CD4-positive, alpha-beta T cell treated with Interferon gamma for 1 hour (primary cell): ENCODE data around the gene PKMYT1.

Experiments
- DNase-seq: peaks from one replicate; pipeline ENCODE4 v3.0.0-alpha.2; 2020

Gene PKMYT1

DNA sequence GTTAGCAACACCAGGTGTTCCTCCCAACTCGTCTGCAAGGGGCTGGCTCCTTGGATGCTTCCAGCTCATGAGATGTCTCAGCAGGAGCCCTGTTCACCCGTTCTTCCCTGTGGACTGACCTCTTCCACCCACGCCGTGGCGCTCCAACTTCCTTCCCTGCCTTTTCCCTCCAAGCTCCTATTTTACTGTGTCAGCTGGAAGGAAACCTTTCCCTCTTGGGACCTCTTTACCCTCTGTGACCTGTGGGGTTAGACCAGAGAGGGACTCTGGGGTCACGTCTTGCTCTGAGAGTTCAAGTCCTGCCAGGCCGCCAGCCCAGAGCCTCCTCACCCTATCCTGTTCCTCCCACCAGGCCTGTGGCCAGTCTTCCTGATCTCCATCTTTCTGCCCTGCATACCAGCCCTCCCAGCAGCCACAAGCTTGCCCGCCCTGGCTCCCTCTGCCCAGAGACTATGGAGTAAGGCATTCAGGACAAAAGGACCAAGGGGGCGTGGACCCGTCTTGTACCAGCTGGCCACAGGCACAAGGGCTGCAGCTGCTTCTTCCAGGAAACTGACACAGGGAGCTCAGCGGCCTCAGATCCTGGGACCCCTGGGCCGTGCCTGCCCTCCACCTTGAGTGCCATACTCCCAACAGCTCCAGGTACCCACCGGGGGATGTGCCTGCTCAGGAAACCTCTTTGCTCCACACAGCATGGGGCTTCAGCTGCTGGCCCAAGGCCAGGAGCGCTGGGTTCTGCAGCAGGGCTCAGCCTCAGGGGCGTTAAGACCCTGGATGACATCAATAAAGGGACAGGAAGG is 8.1 kb downstream of the PKMYT1 start:
- DNase-seq = no peak

DNA sequence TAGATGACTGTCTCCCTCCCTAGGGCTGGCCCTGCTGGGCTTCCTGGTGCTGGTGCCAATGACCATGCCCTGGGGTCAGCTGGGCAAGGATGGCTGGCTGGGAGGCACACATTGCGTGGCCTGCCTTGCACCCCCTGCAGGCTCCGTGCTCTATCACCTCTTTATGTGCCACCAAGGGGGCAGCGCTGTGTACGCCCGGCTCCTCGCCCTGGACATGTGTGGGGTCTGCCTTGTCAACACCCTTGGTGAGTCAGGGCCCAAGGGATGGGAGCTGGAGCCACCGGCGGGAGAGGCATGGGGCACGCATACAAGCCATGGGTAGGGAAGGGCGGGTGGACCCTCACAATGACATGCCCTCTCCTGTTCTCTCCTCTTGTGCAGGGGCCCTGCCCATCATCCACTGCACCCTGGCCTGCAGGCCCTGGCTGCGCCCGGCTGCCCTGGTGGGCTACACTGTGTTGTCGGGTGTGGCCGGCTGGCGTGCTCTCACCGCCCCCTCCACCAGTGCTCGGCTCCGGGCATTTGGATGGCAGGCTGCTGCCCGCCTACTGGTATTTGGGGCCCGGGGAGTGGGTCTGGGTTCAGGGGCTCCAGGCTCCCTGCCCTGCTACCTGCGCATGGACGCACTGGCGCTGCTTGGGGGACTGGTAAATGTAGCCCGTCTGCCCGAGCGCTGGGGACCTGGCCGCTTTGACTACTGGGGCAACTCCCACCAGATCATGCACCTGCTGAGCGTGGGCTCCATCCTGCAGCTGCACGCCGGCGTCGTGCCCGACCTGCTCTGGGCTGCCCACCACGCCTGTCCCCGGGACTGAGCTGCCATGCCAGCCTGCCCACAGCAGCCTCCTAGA is 8.9 kb downstream of the PKMYT1 start:
- no peak for DNase-seq

DNA sequence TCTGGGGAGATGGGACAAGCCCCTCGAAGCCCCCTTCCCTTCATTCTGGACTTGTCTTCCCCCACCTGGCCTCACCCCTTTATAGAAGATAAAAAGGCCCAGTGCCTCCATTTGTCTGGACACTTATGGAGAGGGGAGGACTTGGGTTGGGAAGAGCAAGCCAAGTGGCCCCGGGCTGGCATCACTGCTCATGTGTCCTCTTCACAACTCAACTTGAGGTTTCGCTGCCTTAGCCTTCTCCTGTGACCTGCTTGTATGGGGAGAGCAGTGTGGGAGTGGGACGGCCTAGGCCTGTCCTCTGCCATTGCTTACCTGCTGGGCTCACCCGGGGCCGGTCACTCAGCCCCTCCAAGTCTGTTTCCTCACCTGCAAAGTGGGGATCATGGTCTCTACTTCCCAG is 9.7 kb downstream of the PKMYT1 start:
- DNase-seq = no peak

DNA sequence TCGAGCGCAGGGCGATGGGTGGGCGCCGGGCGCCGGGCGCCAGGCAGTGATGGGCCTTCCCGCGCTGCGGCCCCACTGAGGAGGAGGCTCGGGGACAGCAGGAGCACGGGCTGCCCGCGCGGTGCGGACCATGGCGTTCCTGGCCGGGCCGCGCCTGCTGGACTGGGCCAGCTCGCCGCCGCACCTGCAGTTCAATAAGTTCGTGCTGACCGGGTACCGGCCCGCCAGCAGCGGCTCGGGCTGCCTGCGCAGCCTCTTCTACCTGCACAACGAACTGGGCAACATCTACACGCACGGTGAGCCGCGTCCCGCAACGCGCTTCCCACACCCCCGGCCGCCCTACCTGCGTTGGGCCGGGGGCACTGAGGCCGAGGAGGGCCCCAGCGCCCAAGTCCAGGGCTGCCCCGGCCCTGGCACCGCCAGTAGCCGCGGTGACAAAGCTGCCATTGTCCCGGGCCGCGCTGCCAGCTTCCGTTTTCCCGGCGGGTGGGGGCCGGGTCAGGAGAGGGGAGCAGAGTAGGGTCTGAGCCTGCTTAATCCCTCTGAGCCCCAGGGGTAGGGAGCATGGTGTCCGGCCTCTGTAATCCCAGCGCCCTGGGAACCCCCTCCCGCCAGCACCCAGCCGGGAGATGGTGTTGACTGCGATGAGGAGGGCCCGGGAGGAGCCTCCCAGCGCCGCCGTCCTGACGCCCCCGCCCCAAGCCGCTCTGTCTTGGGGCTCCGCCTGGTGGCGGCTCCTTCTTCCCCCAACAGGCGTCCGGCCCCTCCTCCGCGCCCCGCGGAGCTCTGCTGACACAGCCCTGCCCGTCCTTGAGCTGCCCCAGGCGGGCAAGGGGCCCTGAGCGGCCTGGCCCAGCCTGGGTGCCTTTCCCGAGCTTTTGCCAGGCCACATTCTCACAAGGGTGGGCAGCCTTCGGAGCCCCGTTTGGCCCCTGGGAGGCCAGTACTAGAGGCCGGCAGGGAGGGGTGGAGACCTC is 10.4 kb downstream of the PKMYT1 start:
- DNase-seq = peak; percentile 57

DNA sequence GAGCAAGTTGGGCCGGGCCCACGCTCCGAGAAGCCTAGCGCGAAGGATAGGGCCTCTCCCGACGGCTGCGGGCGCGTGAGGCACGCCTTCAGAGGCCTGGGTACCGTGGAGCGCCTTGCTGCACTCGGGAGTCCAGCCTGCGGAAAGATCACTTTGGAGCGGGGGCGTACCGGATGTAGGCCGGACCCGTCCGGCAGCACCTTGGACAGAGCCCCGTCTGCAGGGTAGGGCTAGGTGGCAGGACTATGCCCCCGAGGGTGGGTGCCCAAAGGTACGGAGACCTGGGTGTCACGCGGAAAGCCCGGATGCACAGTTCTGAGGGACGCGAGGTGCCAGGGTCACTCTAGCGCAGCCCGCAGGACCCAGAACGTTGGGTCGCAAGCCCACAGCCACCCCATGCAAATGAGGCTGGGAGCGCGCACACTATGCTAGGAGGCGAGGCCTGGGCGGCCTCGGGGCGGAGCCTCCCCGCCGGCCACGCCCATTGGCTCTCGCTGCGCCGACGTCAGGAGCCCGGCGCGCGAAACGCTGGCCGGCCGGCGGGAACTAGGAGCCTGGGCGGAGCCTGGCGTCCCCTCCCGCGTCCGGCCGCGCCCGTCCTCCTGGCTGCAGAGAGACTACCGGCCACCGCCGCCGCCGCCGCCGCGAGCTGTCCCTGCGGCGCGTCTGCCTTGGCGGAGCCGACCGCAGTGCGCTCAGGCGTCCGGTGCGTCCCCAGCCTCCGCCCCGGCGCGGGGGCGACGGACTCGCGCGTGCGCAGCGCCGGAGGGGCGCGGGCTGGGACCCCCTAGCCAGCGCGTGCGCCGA is 11.3 kb downstream of the PKMYT1 start, which contains the start of gene PAQR4:
Gene PAQR4 (plus strand): TSS at position 611 of the 807 bp plus-strand sequence. CDS start 327 bp downstream, outside the sequence.
- DNase-seq = peak; percentile 81

DNA sequence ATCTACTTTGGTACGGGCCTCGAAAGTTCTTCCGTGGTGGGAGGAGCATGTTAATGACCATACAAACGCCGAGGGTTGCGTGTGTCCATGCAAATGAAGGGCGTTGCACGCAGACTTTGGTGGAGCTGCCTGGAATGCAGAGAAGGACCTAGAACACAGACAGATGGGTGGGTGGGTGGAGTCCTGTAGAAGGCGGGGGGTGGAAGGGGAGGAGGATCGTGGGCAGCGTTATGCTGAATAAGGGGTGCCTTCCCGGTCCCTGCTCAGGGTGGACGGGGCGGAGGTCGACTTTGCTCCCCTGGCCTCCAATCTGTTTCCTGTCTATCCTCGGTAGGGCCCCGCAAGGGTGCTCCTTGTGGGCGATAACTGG is 11.9 kb downstream of the PKMYT1 start:
- DNase-seq = peak; percentile 42

DNA sequence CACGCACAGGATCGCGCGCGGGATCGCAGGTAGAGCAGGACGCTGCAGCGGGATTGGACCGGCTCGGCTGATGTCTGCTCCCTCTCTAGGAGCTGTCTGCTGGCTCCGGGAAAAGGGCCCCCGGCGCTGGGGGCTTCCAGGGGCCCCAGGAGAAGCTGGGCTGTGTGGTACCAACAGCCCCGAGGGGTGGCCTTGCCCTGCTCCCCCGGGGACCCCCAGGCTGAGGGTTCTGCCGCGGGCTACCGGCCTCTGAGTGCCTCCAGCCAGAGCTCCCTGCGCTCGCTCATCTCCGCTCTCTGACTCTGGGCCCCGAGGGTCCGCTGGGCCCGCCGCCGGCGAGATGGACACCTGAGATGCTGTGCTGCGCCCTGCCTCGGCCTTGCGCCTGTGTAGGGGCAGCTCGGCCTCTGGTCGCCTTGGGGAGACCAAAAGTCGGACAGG is 12.5 kb downstream of the PKMYT1 start:
- no peak for DNase-seq

DNA sequence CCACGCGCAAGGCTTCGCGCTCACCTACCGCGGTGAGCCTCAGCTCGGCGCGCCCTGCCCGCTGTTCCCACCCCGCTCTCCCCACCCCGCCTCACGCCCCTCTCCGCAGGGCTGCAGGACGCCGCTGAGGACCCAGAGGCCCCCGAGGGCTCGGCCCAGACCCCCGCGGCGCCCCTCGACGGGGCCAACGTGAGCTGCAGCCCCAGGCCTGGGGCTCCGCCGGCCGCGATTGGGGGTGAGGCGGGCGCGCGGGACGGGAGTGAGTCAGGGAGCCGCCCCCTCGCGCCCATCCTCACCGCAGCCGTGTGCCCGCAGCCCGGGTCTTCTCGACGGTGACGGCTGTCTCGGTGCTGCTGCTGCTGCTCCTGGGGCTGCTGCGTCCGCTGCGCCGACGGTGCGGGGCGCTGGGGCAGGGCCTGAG is 13.0 kb downstream of the PKMYT1 start:
- no peak for DNase-seq

DNA sequence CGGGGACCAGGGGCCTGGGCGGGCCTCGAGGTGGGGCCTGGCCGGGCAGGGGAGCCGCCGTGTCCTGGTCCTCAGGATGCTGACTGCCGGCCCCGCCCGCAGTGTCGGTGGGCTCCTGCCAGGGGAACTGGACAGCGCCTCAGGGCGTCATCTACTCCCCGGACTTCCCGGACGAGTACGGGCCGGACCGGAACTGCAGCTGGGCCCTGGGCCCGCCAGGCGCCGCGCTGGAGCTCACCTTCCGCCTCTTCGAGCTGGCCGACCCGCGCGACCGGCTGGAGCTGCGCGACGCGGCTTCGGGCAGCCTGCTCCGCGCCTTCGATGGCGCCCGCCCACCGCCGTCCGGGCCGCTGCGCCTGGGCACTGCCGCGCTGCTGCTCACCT is 13.4 kb downstream of the PKMYT1 start:
- peak; percentile 18 for DNase-seq

DNA sequence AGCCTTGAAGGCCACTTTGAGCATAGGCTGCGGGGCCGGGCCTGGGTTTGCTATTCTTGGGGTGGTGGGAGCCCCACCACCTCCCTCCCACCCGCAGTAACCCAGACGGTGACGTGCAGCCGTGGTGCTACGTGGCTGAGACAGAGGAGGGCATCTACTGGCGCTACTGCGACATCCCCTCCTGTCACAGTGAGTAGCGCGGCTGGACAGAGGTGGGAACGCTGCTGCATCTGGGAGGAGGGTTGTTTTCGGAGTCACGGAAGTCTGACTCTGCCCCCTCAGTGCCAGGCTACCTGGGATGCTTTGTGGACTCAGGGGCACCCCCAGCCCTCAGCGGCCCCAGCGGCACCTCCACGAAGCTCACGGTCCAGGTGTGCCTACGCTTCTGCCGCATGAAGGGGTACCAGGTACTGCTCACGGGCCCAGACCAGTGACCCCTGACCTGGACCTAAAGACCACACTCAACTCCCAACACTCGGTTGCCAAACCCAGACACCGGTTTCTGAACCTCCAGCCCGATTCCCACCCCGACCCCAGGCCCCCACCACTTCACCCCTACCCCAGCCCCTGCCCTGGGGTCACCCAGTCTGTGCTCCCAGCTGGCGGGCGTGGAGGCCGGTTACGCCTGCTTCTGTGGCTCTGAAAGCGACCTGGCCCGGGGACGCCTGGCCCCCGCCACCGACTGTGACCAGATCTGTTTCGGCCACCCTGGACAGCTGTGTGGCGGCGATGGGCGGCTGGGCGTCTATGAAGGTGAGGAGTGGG is 14.0 kb downstream of the PKMYT1 start:
- no peak for DNase-seq

DNA sequence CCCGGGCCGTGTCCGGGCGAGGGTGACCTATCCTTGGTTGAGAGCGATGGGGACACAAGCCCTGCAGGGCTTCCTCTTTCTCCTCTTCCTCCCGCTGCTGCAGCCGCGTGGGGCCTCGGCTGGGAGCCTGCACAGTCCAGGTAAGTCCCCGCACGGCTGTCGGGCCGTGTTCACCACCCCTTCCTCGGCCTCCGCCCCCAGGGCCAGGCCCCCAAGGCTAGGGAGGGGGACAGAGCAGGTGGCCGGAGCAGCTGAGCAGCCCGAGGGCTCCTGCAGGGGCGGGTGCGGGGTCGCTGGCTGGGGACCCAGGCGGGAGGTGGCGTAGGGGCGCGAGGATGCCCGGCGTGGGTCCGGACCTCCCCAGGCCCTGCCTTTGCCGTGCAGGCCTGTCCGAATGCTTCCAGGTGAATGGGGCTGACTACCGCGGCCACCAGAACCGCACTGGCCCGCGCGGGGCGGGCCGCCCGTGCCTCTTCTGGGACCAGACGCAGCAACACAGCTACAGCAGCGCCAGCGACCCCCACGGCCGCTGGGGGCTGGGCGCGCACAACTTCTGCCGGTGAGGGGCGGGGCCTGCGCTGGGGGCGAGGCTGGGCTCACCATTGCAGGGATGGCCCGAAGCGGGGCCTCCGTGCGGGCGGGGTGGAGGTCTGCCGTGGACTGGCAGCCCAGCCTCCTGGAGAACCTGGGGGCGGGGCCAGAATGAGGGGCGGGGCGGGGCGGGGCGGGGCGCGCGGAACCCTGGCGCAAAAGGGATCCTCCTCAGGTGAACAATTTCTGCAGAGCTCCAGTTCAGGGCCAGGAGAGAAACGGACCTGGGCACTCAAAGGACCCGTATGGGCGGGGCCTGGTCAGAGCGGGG is 15.5 kb downstream of the PKMYT1 start:
- DNase-seq = peak; percentile 69

DNA sequence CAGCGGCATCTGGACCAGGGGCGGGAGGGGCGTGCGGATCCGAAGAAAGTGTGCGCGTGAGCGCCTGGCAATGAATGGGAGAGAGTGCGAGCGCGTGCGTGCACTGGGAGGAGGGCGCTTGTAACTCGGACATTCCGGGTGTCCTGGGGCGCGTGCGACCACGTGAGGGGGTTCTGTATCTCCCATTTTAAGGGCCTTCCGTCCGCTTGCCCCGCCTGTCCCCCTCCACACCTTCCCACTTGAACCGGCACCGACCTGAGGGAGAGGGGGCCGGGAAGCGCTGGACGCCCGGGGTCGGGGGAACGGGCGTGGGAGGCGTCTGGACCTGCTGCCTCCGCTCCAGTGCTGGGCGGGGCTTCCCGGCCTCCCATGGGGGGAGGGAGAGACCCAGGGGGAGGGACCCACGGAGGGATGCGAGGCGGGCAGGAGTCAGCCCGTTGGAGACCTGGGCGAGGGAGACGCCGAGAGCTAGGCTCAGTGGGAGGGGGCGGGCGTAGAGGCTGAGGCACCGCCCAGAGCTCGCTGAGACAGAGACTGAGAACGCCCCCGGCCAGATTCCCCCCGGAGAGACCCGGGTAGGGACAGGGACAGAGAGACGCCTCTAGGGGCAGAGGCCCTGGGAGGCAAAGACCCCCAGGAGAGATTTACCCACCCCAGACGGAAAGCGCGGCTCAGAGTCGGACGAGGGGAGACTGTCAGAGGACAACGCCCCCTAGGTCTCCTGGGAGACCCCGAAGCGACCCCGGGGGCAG is 16.3 kb downstream of the PKMYT1 start, which contains the start of gene KREMEN2:
Gene KREMEN2 (plus strand): TSS at position 553 of the 752 bp plus-strand sequence. CDS start 246 bp downstream, outside the sequence.
- DNase-seq = no peak

DNA sequence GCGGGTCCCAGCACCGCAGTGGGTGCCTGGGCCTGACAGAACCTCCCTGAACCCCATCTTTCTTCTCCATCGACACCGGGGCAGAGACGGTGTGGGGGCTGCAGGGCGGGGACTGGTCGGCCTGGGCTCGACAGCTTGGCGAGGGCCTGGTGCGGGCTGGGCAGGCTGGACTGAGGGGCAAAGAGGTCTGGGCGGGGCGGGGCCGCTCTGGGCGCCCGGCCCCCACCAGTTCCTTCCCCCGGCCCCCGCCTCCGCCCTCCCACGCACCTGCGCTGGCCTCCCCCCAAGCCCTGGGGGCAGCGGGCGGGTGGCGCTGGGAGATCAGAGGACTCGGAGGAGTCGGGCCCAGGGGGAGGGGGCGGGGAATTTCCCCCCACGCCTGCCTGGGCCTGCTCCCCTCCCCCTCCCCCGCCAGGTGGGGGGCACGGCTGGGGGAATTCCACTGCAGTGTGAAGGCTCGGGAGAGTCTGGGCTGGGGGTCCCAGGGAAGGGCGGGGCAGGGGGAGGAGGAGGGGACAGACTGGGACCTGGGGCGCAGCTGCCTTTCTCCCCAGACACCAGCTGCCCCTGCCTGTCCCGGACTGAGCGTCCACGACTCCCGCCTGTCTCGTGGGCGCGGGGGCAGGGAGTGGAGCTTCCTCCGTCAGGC is 17.0 kb downstream of the PKMYT1 start:
- peak; percentile 51 for DNase-seq

DNA sequence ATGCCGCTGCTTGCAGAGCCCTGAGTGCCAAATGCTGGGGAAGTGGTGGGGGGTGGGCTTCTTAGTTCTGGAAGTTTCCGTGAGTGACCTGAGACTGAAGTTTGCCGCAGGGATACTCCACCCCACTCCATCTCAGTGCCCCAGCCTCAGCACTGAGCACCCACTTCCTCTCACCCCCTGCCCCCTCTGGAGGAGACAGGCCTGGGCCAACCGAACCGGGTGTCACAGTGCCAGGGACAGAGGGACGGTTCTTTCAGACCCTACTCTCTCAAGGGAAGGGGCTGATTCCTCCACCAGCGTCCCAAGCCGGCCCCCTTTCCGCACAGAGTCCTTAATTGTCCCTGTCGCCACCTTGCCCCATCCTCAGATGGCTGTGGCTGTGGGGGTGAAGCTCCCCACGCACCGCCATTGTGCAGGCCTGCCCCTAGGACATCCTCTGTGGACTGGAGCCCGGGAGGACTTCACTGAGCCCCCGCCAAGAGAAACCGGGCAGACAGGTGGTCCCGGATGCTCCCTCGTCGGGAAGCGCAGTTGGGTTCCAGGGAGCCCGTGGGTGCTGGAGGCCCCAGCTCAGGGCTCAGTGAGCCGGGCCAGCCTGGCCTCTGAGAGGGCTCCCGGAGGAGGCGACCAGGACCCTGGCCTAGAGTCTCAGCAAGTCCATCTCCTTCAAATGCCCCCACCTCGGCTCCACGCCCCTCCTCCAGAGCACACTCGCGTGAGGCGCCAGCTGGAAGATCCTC is 17.7 kb downstream of the PKMYT1 start:
- no peak for DNase-seq

DNA sequence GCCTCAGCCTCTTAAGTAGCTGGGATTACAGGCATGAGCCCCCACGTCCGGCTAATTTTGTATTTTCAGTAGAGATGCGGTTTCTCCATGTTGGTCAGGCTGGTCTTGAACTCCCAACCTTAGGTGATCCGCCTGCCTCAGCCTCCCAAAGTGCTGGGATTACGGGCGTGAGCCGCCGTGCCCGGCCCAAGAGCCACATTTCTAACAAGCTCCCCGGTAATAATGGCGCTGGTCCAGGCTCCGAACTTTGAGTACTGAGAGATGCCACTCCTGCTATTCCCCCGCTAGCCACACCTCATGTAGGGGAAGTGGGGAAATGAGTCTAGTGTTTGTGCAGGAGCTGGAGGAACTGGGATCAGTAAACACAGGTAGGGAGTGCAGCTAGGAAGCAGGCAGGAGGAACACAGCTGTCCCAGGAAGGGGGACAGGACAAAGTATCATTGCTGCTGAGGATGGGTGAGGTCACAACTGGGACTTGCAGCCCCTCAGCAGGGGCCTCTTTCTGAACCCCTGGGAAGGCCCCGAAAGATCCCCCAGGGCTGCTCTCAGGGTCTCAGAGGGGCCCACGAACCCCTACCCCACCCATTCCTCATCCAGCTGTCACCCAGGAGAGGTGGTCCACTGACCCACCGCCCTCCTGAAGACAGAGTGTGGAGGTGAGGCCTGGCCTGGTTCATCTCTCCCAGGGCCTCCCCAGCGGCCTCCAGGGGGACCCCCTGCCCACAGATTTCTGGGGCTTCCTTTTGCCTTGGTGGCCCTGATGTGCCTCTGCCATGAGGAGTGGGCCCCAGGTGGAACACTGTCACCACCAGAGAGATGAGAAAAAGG is 19.8 kb downstream of the PKMYT1 start:
- no peak for DNase-seq

DNA sequence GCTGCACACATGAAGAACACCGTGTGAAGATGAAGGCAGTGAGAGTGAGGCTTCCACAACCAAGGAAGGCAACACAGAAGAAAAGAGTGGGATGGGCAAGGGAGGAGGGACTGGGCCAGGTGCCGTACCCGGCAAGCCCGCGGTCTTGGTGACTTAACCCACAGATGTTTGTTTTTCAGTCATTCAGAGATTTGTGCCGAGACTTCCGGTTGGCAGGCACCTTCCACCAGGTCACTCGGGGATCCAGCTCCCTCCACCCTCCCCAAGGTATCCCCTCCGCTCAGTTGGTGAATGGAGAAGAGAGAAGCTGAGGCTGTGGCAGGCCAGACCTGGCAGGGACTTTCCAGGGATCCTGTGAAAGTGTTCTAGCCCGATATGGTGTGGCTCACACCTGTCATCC is 21.0 kb downstream of the PKMYT1 start:
- no peak for DNase-seq

DNA sequence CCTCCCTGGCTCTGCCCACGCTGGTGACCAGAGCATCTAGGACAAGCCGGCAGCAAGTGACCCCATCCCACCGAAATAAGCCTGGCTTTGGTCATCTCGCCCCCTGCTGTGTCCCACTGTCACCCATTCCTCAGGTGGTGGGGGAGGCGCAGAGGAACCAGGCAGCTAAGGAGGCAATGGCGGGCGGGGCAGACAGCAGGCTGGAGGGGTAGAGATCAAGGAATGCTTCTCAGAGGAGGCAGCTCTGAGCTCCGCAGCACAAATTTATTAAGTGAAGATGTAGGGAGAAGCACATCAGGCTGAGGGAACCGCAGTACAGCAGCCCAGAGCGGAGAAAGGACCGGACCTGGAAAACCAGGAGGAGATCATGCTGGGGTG is 23.7 kb downstream of the PKMYT1 start:
- no peak for DNase-seq
